Activated CD8-positive, alpha-beta memory T cell treated with anti-CD3 and anti-CD28 coated beads, Interleukin-2, amount 50 U/mL, for 4 hours (primary cell): ENCODE results near the gene GPR161.
"Not testable (repeated sequence)": the region's sequence is repeated elsewhere in the genome, so short reads cannot be mapped to it uniquely, and the experiment has no call there.

ENCODE experiments used
- DNase-seq: peaks from one replicate; pipeline ENCODE4 v3.0.0-alpha.2; 2020

GPR161 gene

GRCh38 chr1:168136709-168137514 lies at the start of gene GPR161:
Gene GPR161, minus strand, starts transcription at chr1:168136930. Its CDS starts 32,080 bp downstream, at chr1:168104850.
- DNase-seq = peak; percentile 19

DNA sequence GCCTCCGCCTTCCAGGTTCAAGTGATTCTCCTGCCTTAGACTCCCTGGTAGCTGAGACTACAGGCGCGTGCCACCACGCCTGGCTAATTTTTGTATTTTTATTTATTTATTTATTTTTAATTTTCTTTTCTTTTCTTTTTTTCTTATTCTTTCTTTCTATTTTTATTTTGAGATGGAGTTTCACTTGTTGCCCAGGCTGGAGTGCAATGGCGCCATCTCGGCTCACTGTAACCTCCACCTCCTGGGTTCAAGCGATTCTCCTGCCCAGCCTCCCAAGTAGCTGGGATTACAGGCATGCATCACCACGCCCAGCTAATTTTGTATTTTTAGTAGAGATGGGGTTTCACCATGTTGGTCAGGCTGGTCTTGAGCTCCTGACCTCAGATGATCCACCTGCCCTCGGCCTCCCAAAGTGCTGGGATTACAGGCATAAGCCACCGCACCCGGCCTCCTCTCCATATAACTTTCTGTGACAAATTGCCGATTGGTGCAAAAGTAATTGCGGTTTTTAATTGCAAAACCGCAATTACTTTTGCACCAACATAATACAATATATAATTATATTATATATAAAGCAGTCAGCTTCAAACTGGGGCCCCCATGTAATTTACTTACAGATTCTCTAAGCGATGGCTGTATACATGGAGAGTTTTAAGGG lies 44.5 kb upstream of the GPR161 start:
- DNase-seq = not testable (repeated sequence)

- DNase-seq = no peak
Observed at GRCh38 chr1:168180148-168180524, 43.4 kb upstream of the GPR161 start.

DNA sequence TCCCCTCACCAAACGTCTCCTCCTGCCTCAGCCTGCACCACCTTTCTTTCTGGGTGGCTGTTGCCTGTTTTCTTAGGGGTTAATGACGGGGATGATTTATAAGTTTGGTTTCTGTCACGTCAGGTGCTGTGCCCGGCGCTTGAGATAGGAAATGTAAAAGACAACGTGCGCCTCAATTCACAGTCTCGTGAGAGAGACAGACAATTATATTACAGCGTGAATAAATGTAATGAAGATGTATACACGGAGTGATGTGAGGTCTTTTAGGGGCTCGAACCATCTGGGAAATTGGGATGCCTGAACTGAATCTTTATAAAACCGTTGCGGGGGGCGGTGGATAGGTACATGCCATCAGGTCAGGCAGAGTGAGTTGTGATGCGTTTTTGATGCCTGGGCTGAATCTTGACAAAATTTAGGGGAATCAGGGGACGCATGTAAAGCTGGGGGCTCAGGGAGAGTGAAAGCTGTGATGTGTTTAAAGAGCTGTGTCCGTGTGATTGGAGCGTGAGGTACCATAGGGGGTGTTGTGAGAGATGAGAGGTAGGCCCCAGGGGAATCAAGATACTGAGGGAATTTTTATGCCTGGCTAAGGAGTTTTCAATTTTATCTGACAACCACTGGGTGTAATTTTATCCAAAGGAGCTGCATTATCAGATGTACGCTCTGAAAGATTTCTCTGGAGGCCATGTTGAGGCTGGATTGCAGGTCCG lies 42.9 kb upstream of the GPR161 start:
- no peak for DNase-seq

GRCh38 chr1:168178638-168179437 lies 42.1 kb upstream of the GPR161 start, which contains the start of gene TIPRL:
Gene TIPRL, plus strand, starts transcription at chr1:168178962. Its CDS starts 116 bp downstream, at chr1:168179078.
- DNase-seq = peak; percentile 94

GRCh38 chr1:168178227-168178637 lies 41.5 kb upstream of the GPR161 start:
- no peak for DNase-seq

DNA sequence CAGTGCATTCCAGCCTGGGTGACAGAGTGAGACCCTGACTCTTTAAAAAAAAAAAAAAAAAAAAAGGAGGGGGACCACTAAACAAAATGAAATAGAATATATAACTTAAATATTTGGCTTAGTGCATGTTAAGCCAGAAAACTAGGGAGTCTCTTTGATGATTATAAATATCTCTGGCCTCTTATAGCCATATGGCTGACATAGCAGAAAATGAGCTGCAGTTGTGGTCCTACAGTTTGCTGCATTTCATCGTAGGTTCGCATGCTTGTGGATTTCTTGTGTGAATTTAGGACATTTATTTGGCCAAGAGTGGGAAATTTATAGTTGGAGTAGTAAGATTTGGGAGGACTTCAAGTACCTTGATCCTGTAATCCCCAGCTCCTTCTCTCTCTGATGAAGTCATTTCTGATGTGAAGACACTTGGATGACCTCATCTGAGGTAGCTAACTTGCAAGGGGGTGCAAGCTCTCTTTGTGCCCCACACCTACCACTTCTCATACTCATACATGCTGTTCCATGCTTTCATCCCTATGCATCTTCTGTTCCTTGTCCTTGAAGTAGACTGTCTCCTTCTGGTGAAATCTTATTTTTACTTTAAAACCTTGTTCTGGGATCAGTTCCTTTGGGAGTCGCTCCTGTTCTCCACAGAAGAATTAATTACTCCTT lies 35.7 kb upstream of the GPR161 start:
- no peak for DNase-seq

GRCh38 chr1:168170564-168171508 lies 34.1 kb upstream of the GPR161 start:
- no peak for DNase-seq

DNA sequence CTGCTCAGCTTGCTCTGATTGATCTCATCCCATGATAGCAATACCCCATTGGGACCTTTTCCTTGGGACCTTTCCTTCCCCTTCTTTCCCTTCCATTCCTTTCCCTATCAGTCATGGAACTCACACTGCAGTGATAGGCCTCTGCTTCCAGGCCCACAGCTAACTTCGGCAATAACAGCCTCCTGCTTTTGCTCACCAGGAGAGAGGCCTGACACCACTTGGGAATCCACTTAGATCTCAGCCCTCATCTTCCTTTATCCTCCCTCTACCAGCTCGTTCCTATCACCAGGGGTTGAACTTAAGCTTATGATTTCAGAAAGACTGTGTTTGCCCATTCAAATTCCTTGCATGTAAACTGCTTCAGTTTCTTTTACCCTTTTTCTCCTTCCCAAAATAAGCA lies 31.1 kb upstream of the GPR161 start:
- no peak for DNase-seq

DNA sequence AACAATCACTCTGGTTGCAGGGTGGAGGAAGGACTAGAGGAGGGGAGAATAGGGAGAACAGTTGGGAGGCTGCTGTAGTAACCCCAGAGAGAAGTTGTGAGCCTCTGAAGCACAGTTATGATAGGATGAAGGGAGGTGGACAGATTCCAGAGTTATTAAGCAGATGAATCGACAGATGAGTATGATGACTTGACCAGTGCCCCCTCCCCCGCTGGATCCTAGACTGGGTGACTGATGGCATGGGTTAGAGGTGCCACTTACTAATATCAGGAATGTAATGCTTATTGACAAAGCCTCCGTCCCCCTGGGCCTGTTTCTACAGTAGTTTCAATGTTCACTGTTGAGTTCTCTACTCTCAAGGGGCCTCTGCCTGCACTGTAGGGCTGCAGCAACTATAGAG lies 28.0 kb upstream of the GPR161 start:
- no peak for DNase-seq

- no peak for DNase-seq
Observed at GRCh38 chr1:168163670-168164069, 26.9 kb upstream of the GPR161 start.

DNA sequence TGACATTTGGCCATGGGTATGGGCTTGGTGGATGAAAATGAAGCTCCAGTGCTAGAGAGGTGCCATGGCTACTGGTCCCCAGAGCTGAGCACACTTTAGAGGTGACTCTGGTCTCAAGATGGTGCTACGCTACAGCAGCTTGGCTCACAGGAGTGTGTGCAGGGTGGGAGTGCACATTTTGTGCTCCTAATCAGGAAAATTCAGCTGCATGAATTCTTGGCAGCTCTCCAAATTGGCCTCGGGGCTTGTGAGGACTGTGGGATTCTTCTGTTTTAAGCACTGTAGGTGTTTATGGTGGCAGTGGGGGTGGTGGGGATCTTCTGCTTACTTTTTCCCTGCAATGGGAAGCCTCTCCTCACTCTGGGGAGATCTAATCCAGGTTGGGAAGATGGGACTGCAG lies 24.7 kb upstream of the GPR161 start:
- no peak for DNase-seq

DNA sequence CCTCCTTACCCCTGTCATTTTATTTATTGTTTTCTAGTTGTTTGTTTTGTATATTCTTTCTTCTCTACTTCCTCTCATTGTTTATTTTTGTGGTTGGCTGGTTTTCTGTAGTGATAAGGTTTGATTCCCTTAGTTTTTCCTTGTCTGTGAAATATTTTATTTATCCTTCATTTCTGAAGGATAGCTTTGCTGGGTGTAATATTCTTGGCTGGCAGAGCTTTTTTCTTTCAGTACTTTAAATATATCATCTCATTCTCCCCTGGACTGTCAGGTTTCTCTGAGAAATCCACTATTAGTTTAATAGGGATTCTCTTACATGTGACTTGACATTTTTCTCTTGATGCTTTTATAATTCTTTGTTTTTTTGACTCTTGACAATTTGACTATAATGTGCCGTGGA lies 23.2 kb upstream of the GPR161 start:
- DNase-seq = no peak

- DNase-seq = no peak
Observed at GRCh38 chr1:168159251-168159650, 22.5 kb upstream of the GPR161 start.

GRCh38 chr1:168157638-168158037 lies 20.9 kb upstream of the GPR161 start:
- DNase-seq = no peak

DNA sequence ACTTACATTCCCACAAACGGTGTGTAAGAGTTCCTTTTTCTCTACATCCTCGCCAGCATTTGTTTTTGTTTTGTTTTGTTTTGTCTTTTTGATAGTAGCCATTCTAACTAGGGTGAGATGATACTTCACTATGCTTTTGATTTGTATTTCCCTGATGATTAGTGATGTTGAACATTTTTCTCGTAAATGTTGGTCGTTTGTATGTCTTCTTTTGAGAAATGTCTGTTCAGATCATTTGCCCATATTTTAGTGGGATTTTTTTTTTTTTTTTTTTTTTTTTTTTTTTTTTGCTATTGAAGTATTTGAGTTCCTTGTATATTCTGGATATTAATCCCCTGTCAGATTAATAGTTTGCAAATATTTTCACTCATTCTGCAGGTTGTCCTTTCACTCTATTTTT lies 19.2 kb upstream of the GPR161 start:
- DNase-seq = no peak

DNA sequence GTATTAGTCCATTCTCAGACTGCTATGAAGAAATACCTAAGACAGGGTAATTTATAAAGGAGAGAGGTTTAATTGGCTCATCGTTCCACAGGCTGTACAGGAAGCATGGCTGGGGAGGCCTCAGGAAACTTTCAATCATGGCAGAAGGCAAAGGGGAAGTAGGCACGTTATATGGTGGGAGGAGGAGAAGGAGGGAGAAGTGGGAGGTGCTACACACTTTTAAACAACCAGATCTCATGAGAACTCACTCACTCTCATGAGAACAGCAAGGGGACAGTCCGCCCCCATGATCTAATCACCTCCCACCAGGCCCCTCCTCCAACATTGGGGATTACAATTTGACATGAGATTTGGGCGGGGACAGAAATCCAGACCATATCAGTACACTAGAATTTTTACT lies 18.0 kb upstream of the GPR161 start:
- not testable (repeated sequence) for DNase-seq

- DNase-seq = no peak
Observed at GRCh38 chr1:168151935-168152334, 15.2 kb upstream of the GPR161 start.

GRCh38 chr1:168150283-168150682 lies 13.6 kb upstream of the GPR161 start:
- no peak for DNase-seq

DNA sequence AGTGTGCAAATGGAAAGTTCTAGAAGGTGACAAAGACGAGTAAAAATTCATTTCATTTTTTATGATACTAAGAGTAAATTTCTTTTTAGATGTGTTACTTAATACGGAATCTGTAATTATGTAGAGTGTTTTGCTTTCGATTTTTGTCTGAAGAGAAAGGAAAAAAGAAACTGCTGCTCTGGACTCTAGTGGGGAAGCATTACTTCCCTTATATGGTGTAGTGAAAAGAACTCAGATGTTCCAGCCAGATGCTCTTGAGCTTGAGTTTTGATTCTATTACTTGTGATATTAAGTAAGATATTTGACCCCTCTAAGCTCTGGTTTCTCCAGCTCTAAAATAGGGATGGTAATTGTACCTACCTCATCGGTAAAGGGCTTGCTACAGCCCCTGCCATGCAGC lies 12.2 kb upstream of the GPR161 start:
- DNase-seq = no peak

- no peak for DNase-seq
Observed at GRCh38 chr1:168146626-168147025, 9.9 kb upstream of the GPR161 start.
